Skeletal muscle cell (primary cell): Measurements from ENCODE around the gene RIMKLB.
A peak's percentile ranks its signal among the peaks of the same experiment; 100 is the strongest.
"Not testable (repeated sequence)": the region's sequence is repeated elsewhere in the genome, so short reads cannot be mapped to it uniquely, and the experiment has no call there.

Experiments
- DNase-seq: peaks from one replicate; pipeline ENCODE4 v3.0.0-alpha.2; 2010; ENCODE audit warnings: low read depth
- H3K4me3 ChIP-seq: 2 replicates; pipeline ENCODE4 v1.5.1; 2011; ENCODE audit warnings: low read depth, mild to moderate bottlenecking, control low read depth, low read length, moderate library complexity

Gene RIMKLB

DNA sequence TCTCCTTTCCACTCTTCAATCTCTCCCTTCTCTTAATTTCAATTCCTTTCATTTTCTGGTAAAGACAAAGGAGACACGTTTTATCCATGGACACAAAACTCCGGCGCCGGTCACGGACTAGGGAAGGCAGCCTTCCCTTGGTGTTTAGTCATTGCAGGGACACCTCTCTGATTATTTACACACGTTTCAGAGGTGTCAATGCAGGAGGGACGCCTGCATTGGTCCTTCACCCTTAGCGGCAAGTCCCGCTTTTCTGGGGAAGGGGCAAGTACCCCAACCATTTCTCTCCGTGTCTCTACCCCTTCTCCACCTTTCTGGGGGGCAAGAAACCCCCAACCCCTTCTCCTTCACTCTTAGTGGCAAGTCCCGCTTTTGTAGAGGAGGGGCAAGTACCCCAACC lies 107.7 kb downstream of the RIMKLB start:
- not testable (repeated sequence) for DNase-seq, H3K4me3 ChIP-seq

DNA sequence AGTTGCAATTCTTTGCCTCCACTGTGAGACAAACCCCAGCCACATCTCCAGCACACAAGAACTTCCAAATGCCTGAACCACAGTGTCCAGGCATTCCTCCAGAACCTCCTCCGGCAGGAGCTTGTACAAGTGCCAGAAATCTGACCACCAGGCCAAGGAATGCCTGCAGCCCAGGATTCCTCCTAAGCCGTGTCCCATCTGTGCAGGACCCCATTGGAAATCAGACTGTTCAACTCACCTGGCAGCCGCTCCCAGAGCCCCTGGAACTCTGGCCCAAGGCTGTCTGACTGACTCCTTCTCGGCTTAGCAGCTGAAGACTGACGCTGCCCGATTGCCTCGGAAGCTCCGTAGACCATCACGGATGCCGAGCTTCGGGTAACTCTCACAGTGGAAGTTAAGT lies 109.3 kb downstream of the RIMKLB start:
- DNase-seq, H3K4me3 ChIP-seq: not testable (repeated sequence)

DNA sequence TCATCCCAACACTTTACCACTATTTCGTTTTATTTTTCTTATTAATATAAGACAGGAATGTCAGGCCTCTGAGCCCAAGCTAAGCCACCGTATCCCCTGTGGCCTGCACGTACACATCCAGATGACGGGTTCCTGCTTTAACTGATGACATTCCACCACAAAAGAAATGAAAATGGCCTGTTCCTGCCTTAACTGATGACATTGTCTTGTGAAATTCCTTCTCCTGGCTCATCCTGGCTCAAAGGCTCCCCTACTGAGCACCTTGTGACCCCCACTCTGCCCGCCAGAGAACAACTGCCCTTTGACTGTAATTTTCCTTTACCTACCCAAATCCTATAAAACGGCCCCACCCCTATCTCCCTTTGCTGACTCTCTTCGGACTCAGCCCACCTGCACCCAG lies 112.3 kb downstream of the RIMKLB start:
- not testable (repeated sequence) for H3K4me3 ChIP-seq, DNase-seq

DNA sequence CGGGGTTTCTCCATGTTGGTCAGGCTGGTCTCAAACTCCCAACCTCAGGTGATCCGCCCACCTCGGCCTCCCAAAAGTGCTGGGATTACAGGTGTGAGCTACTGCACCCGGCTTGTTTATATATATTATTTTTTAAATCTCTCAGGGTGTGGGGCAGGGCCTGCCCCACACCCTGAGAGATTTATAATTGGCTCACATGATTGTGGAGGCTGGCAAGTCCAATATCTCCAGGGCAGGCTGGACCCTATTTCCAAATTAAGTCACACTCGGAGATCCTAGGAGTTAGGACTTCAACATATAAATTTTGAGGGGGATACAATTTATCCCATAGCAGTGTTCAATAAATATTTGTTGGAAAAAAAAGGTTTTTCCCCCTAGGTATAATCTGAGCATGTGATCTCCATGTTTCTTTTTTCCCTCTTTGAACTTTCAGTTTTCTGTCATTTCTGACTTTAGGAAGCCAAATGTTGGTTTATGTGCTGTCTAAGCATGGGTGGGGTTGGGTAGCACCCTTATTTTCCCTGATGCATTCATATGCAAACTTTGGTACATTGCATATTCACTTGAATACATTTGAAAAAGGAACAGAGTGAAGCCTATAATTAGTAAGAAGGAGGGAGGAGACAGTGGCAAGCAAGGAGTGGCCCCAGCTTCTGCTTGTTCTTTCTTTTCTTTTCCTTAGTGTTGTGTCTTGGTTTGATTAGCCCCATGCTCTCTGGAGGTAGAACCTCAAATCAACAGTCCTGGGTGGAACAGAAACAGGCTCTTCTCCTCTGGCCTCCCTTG lies 116.0 kb downstream of the RIMKLB start:
- DNase-seq, result no peak
- H3K4me3 ChIP-seq, result no peak overlapping the region

DNA sequence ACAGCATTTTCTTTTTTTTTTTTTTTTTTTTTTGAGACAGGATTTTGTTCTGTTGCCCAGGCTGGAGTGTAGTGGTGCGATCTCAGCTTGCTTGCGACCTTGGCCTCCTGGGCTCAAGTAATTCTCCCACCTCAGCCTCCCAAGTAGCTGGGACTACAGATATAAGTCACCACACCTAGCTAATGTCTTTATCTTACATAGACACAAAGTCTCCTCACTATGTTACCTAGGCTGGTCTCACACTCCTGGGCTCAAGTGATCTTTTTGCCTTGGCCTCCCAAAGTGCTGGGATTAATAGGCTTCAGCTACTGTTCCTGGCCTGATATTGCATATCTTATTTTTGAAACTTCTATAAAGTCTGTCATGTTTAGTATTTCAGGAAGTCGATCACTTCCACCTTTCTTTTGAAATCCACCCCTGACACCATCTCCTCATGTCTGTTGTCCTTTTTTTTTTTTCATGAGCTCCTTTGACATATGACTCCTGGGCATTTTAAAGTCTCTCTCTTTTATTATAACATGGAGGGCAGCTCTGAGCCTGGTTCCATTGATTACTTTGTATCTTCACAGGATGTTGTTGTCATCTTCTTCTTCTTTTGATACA lies 118.8 kb downstream of the RIMKLB start:
- no peak for DNase-seq
- no peak overlapping the region for H3K4me3 ChIP-seq

DNA sequence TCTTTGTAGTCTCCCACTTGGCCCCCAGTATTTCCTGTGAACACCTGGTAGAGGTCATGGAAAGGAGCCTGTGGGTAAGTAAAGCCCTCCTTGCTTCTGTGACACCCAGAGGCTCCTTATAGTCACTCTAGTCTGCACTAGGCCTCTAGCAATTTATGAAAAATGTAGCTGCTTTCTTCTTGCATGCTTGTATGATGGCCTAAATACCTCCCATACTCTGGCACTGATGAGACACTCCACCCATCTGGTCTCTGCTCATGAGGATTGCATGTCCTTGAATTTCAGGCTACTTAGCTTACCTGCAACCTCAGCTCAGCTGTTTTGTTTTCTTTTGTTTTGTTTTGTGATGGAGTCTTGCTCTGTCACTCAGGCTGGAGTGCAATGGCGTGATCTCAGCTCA lies 120.1 kb downstream of the RIMKLB start:
- H3K4me3 ChIP-seq, result no peak overlapping the region
- no peak for DNase-seq

DNA sequence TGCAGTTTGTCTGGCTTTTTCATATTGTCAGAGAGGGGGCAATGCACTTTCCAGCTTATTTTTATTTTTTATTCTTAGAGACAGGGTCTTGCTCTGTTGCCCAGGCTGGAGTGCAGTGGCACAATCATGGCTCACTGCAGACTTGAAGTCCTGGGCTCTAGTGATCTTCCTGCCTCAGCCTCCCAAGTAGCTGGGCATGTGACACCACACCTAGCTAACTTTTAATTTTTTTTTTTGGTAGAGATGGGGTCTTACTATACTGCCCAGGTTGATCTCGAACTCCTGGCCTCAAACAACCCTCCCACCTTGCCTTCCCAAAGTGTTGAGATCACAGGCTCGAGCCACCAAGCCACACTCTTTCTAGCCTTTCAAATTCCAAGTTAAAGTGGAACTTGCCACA lies 120.7 kb downstream of the RIMKLB start:
- no peak overlapping the region for H3K4me3 ChIP-seq
- DNase-seq, result no peak

DNA sequence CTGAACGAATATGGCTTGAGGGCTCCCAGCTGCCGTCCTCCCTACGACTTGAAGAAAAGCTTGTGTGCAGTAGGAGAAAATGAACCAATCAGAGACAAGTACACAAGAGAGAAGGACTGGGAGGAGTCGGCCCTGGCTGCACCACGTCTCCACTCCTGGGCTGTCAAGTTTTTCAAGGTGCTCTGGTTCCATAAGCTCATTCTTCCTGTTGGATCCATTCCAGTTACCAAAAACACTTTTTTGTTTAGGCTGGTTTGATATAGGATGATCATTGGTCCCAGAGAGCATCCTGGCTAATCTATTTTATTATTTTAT lies 121.8 kb downstream of the RIMKLB start:
- H3K4me3 ChIP-seq, result no peak overlapping the region

DNA sequence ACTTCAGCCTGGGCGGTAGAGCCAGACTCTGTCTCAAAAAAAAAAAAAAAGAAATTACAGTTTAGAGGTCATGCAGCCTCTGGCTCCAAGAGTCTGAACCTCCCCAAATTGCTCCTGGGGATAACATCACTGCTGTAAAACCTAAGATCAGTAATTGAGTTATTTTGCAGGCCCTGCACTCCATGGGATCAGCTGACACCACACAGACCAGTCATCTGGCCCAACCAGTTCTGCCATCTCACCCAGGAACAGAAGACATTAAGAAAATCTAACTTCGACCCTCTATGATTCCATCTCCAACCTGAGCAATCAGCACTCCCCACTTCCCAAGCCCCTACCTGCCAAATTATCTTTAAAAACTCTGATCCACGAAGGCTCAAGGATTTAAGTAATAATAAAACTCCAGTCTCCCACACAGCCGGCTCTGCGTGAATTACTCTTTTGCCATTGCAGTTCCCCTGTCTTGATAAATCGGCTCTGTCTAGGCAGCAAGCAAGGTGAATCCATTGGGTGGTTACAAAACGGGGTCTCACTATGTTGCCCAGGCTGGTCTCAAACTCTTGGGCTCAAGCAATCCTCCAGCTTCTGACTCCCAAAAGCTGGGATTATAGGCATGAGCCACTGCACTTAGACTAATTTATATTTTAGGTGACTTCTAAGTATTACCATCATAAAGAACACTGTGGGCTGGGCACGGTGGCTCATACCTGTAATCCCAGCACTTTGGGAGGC lies 123.1 kb downstream of the RIMKLB start:
- not testable (repeated sequence) for DNase-seq

More for the DNA sequence above, 121.8 kb downstream of the RIMKLB start:
- no peak for DNase-seq

DNA sequence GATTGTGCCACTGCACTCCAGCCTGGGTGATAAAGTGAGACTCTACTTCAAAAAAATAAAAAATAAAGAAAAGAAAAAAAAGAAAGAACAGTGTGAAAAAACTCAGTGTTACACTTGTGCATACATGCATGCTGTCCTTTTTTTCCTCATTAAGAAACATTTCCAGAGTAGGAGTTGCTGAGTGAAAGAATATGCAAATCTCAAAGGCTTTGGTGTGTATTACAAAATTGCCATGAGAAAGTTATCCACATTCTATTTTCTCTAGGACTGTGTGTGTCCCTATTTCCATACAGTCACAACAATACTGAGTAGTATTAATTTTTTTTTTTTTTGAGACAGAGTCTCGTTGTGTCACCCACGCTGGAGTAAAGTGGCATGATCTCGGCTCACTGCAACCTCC lies 123.8 kb downstream of the RIMKLB start:
- no peak overlapping the region for H3K4me3 ChIP-seq
- no peak for DNase-seq

More for the DNA sequence above, 123.1 kb downstream of the RIMKLB start:
- not testable (repeated sequence) for H3K4me3 ChIP-seq

DNA sequence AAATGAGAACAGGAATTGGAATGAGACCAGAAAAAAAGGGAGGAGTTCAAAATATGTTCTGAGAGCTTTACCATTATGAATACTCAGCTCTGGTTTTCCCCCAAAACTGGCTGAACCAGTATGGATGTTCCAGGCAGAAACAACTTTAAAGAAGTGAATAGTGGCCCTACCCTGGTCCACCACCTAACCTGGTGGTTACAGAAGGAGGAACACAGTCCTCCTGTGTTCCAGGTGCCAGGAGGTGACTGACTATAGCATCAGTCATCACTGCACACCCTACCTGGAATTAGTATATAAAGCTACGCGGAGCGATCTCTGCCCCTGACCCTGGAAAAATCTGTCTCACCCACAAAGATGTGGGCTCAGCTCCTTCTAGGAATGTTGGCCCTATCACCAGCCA lies 124.5 kb downstream of the RIMKLB start, which contains the start of gene A2ML1:
Gene A2ML1 (plus strand): TSS at position 324 of the 400 bp plus-strand sequence. CDS start 31 bp downstream, at position 355.
- H3K4me3 ChIP-seq, result no peak within 1 kb of the TSS
- DNase-seq, result no peak

DNA sequence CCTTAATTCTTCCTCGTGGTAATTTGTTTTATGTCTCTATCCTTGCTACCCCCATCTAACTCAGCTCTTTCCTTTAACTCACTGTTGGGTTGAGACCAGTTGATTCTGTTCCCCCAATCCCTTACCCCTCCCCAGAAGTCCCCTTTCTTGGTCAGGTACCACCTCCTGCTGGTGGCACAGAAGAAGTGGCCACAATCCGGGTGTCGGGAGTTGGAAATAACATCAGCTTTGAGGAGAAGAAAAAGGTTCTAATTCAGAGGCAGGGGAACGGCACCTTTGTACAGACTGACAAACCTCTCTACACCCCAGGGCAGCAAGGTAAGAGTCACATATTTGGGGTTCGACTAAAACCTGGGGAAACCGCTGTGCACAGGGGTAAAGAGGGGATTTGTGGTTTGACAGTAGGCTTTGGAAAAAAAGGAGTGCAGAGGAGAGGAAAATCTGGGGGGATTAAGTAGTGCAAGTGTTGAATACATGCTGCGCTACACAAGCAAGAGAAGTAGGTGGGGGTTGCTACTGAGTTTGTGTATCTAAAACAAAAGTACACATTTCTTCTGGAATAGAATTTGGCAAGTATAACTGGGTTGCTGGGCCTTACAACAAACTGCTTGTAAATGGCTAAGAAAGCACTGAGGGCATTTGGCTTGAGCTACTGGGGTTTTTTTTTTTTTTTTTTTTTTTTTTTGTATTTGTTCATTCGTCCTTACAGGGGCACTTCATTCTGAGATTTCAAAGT lies 125.9 kb downstream of the RIMKLB start:
- DNase-seq, result peak; percentile 1
- H3K4me3 ChIP-seq, result no peak overlapping the region

DNA sequence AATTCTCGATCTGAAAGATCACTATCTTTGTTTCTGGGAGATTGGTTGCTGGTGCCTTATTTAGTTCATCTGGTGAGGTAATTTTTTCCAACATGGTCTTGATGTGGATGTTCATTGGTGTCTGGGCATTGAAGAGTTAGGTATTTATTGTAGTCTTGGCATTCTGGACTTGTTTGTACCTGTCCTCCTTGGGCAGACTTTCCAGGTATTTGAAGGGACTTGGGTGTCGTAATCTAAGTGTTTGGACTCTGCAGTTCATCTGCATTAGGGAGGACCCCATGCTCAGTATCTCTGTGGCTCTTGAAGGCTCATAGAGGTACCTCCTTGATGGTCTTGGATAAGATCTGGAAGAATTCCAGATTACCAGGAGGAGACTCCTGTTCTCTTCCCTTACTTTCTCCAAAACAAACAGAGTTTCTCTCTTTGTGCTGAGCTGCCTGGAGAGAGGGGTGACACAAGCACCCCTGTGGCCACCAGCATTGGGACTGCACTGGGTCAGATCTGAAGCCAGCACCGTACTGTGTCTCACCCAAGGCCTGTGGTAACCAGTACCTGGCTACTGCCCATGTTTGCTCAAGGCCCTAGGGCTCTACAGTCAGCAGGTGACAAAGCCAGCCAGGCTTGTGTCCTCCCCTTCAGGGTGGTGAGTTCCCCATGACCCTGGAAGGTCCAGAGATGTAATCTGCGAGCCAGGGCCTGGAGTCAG lies 129.9 kb downstream of the RIMKLB start:
- DNase-seq, result no peak
- no peak overlapping the region for H3K4me3 ChIP-seq

DNA sequence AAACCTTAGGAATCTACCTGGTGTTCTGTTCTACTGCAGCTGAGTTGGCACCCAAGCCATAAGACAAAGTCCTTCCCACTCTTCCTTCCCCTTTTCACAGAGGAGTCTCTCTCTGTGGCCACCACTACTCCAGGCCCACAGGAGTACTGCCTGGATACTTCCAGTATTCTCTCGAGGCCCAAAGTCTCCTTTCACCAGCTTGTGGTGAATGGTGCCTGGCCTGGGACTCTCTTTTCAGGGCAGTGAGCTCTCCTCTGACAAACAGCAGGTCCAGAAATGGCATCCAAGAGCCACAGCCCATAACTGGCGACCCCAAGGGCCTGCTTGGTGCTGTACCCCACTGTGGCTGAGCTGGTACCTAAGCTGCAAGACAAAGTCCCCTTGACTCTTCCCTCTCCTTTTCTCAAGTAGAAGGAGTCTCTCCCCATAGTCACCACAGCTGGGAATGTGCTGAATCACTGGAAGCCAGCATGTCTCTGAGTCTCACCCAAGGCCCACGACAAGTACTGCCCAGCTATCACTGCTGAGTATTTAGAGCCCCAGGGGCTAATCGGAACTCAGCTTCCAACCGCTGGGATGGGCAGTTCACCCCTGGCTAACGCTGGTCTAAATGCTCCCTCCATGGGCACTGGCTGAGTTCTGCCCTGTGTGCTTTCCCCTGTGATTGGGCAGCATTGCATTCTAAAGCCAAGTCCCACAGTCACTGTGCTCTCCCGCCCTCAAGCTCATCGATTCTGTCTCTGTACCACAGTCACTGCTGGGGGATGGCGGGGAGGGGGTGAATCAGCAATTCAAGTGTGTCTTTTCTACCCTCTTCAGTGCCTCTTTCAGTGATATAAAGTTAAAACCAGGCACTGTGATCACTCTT lies 130.7 kb downstream of the RIMKLB start:
- DNase-seq, result no peak

DNA sequence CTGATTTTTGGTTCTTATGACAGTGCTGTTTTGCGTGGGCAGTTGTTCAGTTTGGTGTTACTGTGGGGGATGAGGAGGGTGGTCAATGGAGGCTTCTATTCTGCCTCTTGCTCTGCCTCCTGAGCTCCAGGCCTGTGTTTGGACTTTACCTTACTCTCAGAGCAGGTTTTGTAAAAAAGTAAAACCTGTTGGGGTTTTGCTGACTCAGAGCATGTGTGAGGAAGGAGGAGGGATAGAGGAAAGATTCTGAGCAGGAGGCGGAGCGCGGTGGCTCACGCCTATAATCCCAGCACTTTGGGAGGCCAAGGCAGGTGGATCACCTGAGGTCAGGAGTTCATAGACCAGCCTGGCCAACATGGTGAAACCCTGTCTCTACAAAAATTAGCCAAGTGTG lies 131.3 kb downstream of the RIMKLB start:
- H3K4me3 ChIP-seq, result no peak overlapping the region
- DNase-seq, result no peak

More for the DNA sequence above, 130.7 kb downstream of the RIMKLB start:
- no peak overlapping the region for H3K4me3 ChIP-seq

DNA sequence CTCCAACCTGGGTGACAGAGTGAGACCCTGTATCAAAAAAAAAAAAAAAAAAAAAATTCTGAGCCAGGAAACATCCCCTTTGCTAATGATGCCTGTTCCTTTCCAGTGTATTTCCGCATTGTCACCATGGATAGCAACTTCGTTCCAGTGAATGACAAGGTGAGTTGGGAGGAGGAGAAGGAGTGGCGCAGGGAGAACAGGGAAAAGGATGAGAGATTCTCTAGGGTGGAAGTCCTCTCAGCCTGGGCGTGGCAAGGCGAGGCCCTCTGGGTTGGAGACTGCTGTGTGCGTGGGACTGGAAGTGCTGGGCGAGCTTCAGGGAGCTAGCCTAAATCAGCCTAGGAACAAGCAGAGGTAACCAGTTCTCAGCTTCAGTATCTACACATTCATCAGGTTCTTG lies 131.8 kb downstream of the RIMKLB start:
- no peak for DNase-seq
- H3K4me3 ChIP-seq, result no peak overlapping the region

DNA sequence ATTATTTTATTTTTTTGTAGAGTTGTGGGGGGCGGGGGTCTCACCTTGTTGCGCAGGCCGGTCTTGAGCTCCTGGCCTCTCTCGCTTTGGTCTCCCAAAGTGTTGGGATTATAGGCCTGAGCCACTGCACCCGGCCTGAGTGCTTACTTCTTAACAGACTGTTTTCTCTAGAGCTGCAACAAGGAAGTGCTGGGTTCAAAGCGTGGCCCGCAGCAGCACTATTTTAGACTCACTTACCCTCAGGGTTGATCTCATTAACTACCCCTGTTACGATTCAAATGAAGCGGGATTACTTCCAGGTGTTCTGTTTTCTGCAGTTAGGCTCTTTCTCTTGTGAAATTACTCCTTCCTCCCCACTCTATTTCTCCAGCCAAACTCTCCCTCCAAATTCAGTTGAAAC lies 133.3 kb downstream of the RIMKLB start:
- H3K4me3 ChIP-seq, result no peak overlapping the region
- DNase-seq, result no peak

DNA sequence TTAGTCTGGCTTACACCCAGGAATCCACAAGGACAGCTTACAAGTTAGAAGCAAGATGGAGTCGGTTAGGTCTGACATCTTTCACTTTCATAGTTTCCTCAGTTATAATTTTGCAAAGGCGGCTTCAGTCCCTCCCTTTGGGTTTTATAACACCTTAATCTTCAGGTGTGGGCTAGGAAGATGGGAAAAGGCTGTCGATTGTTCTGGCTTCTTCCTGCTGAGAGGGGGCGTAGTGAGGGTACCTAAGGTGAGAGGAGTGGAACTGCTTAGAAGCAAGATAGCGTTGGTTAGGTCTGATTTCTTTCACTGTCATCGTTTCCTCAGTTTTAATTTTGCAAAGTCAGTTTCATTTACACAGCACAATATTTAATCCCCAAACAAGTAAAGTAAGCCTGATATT lies 134.7 kb downstream of the RIMKLB start:
- H3K4me3 ChIP-seq, result no peak overlapping the region

More for the DNA sequence above, 134.7 kb downstream of the RIMKLB start:
- no peak for DNase-seq
